Fibroblast of lung (primary cell): ENCODE results near the gene KRTAP20-1. TPM values are rescaled to one million over a fixed set of nuclear protein-coding genes. Genes with fewer than 3 reads are reported as not detected.

ENCODE experiments used
- DNase-seq, 2 donors: peaks; one replicate each; pipeline versions ENCODE4 v3.0.0 to v3.0.0-alpha.2; 2010; ENCODE audit warnings: low read depth in 2 of 2
- H2AFZ ChIP-seq: 2 replicates; pipeline ENCODE4 v1.5.1; 2012; ENCODE audit warnings: low read length, control low read depth, inconsistent platforms
- H3K27ac ChIP-seq: 2 replicates; pipeline ENCODE4 v1.5.1; 2011; ENCODE audit warnings: low read length, control low read depth; ENCODE audit not compliant: insufficient read depth
- H3K27me3 ChIP-seq: 2 replicates; pipeline ENCODE4 v1.5.1; 2011; ENCODE audit warnings: mild to moderate bottlenecking, low read length; ENCODE audit not compliant: control insufficient read depth, insufficient read depth
- H3K36me3 ChIP-seq: 2 replicates; pipeline ENCODE4 v1.5.1; 2011; ENCODE audit warnings: low read length; ENCODE audit not compliant: control insufficient read depth, insufficient read depth
- H3K4me1 ChIP-seq: 2 replicates; pipeline ENCODE4 v1.5.1; 2011; ENCODE audit warnings: low read length; ENCODE audit not compliant: control insufficient read depth, insufficient read depth; ENCODE audit errors: extremely low read depth
- H3K4me2 ChIP-seq: 2 replicates; pipeline ENCODE4 v1.5.1; 2011; ENCODE audit warnings: low read length, control low read depth; ENCODE audit not compliant: insufficient read depth; ENCODE audit errors: extremely low read depth
- H3K4me3 ChIP-seq, 4 experiments: fragments of 200-600 bp in 1 of 4; sonication (generic) in 1 of 4; replicated peaks in 1 of 4; 2 replicates each; pipeline ENCODE4 v1.5.1; 2011 to 2016; ENCODE audit warnings: low read length in 4 of 4, low read depth in 3 of 4, mild to moderate bottlenecking in 3 of 4, control low read depth in 2 of 4, inconsistent platforms in 1 of 4, mixed read lengths in 1 of 4; ENCODE audit not compliant: insufficient read depth in 1 of 4; ENCODE audit errors: control extremely low read depth in 1 of 4
- H3K79me2 ChIP-seq: 2 replicates; pipeline ENCODE4 v1.5.1; 2012; ENCODE audit warnings: mild to moderate bottlenecking, low read length, inconsistent platforms; ENCODE audit not compliant: control insufficient read depth, insufficient read depth
- H3K9ac ChIP-seq: 2 replicates; pipeline ENCODE4 v1.5.1; 2011; ENCODE audit warnings: mild to moderate bottlenecking, low read length, control low read depth; ENCODE audit not compliant: insufficient read depth
- H3K9me3 ChIP-seq: 2 replicates; pipeline ENCODE4 v1.5.1; 2012; ENCODE audit warnings: low read depth, low read length; ENCODE audit not compliant: control insufficient read depth, insufficient read depth
- H4K20me1 ChIP-seq: 2 replicates; pipeline ENCODE4 v1.5.1; 2011; ENCODE audit warnings: low read length; ENCODE audit not compliant: control insufficient read depth, insufficient read depth; ENCODE audit errors: extremely low read depth
- CTCF ChIP-seq, 2 donors: IDR thresholded peaks in 1 of 2; conservative IDR thresholded peaks in 1 of 2; 1 replicate in 1 of 2; 2 replicates in 1 of 2; pipeline ENCODE4 v1.5.1; 2011 to 2012; ENCODE audit warnings: low read length in 2 of 2, control low read depth in 1 of 2, inconsistent platforms in 1 of 2, low read depth in 1 of 2, mild to moderate bottlenecking in 1 of 2
- EZH2 ChIP-seq: IDR thresholded peaks from 2 replicates; pipeline ENCODE4 v1.5.1; 2012; ENCODE audit warnings: low read length, control low read depth, mild to moderate bottlenecking; ENCODE audit errors: missing control alignments
- polyA plus RNA-seq, 2 donors: library from polyadenylated mRNA; depleted of rRNA in 1 of 2; stranded (reverse) in 1 of 2; unstranded in 1 of 2; fragments of >200 nt; gene quantifications; 2 replicates each; pipeline ENCODE4 v1.2.1, GENCODE V29; 2011 to 2012; ENCODE audit warnings: missing spikeins in 1 of 2
- total RNA-seq: library from RNA; depleted of rRNA; stranded (reverse); fragments of >200 nt; gene quantifications from 2 replicates; pipeline ENCODE4 v1.2.1, GENCODE V29; 2014

The KRTAP20-1 gene
- total and polyA plus RNA-seq, 2 donors (not counting 1 experiment from before 2014, with no cell fraction given): not detected

- H3K79me2 ChIP-seq: no peaks in the 10 kb centered on the region
Measured at GRCh38 chr21:30620522-30620921, 4.3 kb downstream of the KRTAP20-1 start, which contains the start of gene KRTAP20-4. KRTAP20-4 (plus strand) TSS chr21:30620627.

GRCh38 chr21:30623362-30623761 lies 7.1 kb downstream of the KRTAP20-1 start:
- Histone ChIP-seq H3K36me3 (no peaks in the 10 kb centered on the region), H3K4me2 (no peak overlapping the region), H4K20me1 (no peaks in the 10 kb centered on the region), H3K4me3 (no peak overlapping the region), H2AFZ (no peak overlapping the region), H3K27me3 (no peaks in the 10 kb centered on the region), H3K9me3 (no peaks in the 10 kb centered on the region), H3K9ac (no peak overlapping the region), H3K27ac (no peak overlapping the region), H3K4me1 (no peaks in the 10 kb centered on the region), H3K79me2 (no peaks in the 10 kb centered on the region)
- no peak for TF ChIP-seq CTCF (conservative IDR thresholded peaks at IDR 0.05 in 1 of 2, IDR thresholded peaks at IDR 0.05 in 1 of 2; ENCODE audit: low read depth in 1 of 2, low read length in 2 of 2)
- no peak for TF ChIP-seq EZH2
- DNase-seq: no peak

More at GRCh38 chr21:30620522-30620921, 4.3 kb downstream of the KRTAP20-1 start, which contains the start of gene KRTAP20-4:
- Histone ChIP-seq H3K27ac (no peak within 1 kb of the TSS), H3K9me3 (no peaks in the 10 kb centered on the region), H3K36me3 (no peaks in the 10 kb centered on the region), H2AFZ (no peak within 1 kb of the TSS), H3K4me2 (no peak within 1 kb of the TSS), H3K4me1 (no peaks in the 10 kb centered on the region), H3K4me3 (no peak within 1 kb of the TSS), H3K9ac (no peak within 1 kb of the TSS), H3K27me3 (no peaks in the 10 kb centered on the region), H4K20me1 (no peaks in the 10 kb centered on the region)
- DNase-seq: no peak
- no peak for TF ChIP-seq CTCF (conservative IDR thresholded peaks at IDR 0.05 in 1 of 2, IDR thresholded peaks at IDR 0.05 in 1 of 2; ENCODE audit: low read depth in 1 of 2, low read length in 2 of 2)
- TF ChIP-seq EZH2: no peak

- H3K4me2 ChIP-seq: no peak overlapping the region
- H3K27ac ChIP-seq: no peak overlapping the region
- H3K9ac ChIP-seq: no peak overlapping the region
- H3K4me1 ChIP-seq: no peaks in the 10 kb centered on the region
- no peaks in the 10 kb centered on the region for H3K9me3 ChIP-seq
- no peaks in the 10 kb centered on the region for H3K27me3 ChIP-seq
- TF ChIP-seq EZH2 (no peak), CTCF (conservative IDR thresholded peaks at IDR 0.05 in 1 of 2, IDR thresholded peaks at IDR 0.05 in 1 of 2; ENCODE audit: low read depth in 1 of 2, low read length in 2 of 2) (no peak)
- H4K20me1 ChIP-seq: no peaks in the 10 kb centered on the region
- no peaks in the 10 kb centered on the region for H3K79me2 ChIP-seq
- no peak overlapping the region for H2AFZ ChIP-seq
- H3K4me3 ChIP-seq: no peak overlapping the region
- DNase-seq: no peak
- H3K36me3 ChIP-seq: no peaks in the 10 kb centered on the region
Measured at GRCh38 chr21:30625449-30626165, 9.4 kb downstream of the KRTAP20-1 start.
